ENCODE results near the gene PHF2.

Gene PHF2

GRCh38 chr9:93616044-93616443, 39.7 kb downstream of the PHF2 start (continued):
- TF ChIP-seq ZNF704 (tag by site-specific recombination; IDR thresholded peaks at IDR 0.05) (no peak), ZNF394 (tag by site-specific recombination; IDR thresholded peaks at IDR 0.05; ENCODE audit: borderline replicate concordance) (no peak)

- Histone ChIP-seq H3K9me3 (ENCODE audit: control insufficient read depth, insufficient read depth, low read depth, low read length) (no peaks in the 10 kb centered on the region), H3K36me3 (ENCODE audit: control insufficient read depth in 2 of 2, insufficient read depth in 1 of 2, low read length in 2 of 2) (peaks cover 0 to 3% of the 10 kb centered on the region in 2 experiments; a peak in 1 of 3 replicates)
- CTCF ChIA-PET: interaction anchor here (0.6 kb wide), 1 partner anchor 342 kb away, joined by 3 read pairs; no protein-coding TSS in a partner anchor
Measured at GRCh38 chr9:93617273-93617672, 40.9 kb downstream of the PHF2 start.

GRCh38 chr9:93619272-93619775, 42.9 kb downstream of the PHF2 start:
- H3K27ac ChIP-seq (ENCODE audit: extremely low read depth, low read depth, low read length): no peak overlapping the region
- no peaks in the 10 kb centered on the region for H3K4me1 ChIP-seq (ENCODE audit: control insufficient read depth, insufficient read depth, low read length)
- TF ChIP-seq ZNF621 (tag by site-specific recombination; IDR thresholded peaks at IDR 0.05): no peak
- TF ChIP-seq ZNF18 (tag by site-specific recombination; IDR thresholded peaks at IDR 0.05): no peak
- no peak for TF ChIP-seq ZNF76 (tag by site-specific recombination; IDR thresholded peaks at IDR 0.05; ENCODE audit: borderline replicate concordance, low read depth)
- H3K4me3 ChIP-seq (ENCODE audit: low read depth, low read length): no peak overlapping the region
- ChIA-PET POLR2A (no interaction called here), CTCF (interaction anchor here (0.7 kb wide), 1 partner anchor 11 kb away, joined by 3 read pairs; no protein-coding TSS in a partner anchor)
- no peaks in the 10 kb centered on the region for H3K9me3 ChIP-seq (ENCODE audit: control insufficient read depth, insufficient read depth, low read depth, low read length)
- H3K36me3 ChIP-seq (ENCODE audit: control insufficient read depth in 2 of 2, insufficient read depth in 1 of 2, low read length in 2 of 2): peaks cover 0 to 3% of the 10 kb centered on the region in 2 experiments; a peak in 1 of 3 replicates

More at GRCh38 chr9:93617273-93617672, 40.9 kb downstream of the PHF2 start:
- no peak overlapping the region for H3K27ac ChIP-seq (ENCODE audit: extremely low read depth, low read depth, low read length)
- TF ChIP-seq ZNF214 (tag by site-specific recombination; IDR thresholded peaks at IDR 0.05; ENCODE audit: borderline replicate concordance): no peak
- TF ChIP-seq ZNF560 (tag by site-specific recombination; IDR thresholded peaks at IDR 0.05; ENCODE audit: borderline replicate concordance): no peak
- TF ChIP-seq ZNF394 (tag by site-specific recombination; IDR thresholded peaks at IDR 0.05; ENCODE audit: borderline replicate concordance): no peak
- no peak for TF ChIP-seq ZNF221 (tag by site-specific recombination; IDR thresholded peaks at IDR 0.05; ENCODE audit: borderline replicate concordance)
- TF ChIP-seq ZNF510 (tag by site-specific recombination; IDR thresholded peaks at IDR 0.05; ENCODE audit: insufficient replicate concordance): no peak
- TF ChIP-seq ZNF670 (tag by site-specific recombination; IDR thresholded peaks at IDR 0.05; ENCODE audit: low read depth): no peak
- no peak for TF ChIP-seq ZNF561 (tag by site-specific recombination; IDR thresholded peaks at IDR 0.05; ENCODE audit: borderline replicate concordance)
- TF ChIP-seq ZNF488 (tag by site-specific recombination; IDR thresholded peaks at IDR 0.05): no peak
- no peak for TF ChIP-seq ZNF133 (tag by site-specific recombination; IDR thresholded peaks at IDR 0.05)
- TF ChIP-seq SP3 (tag by site-specific recombination; IDR thresholded peaks at IDR 0.05): no peak
- TF ChIP-seq ZNF362 (tag by site-specific recombination; IDR thresholded peaks at IDR 0.05): no peak
- TF ChIP-seq ZBTB49 (tag by site-specific recombination; IDR thresholded peaks at IDR 0.05; ENCODE audit: low read depth): no peak
- TF ChIP-seq ZNF10 (tag by site-specific recombination; IDR thresholded peaks at IDR 0.05): no peak
- no peak for TF ChIP-seq YY2 (tag by site-specific recombination; IDR thresholded peaks at IDR 0.05)
- TF ChIP-seq ZNF600 (tag by site-specific recombination; IDR thresholded peaks at IDR 0.05): no peak
- no peak for TF ChIP-seq RBAK (tag by site-specific recombination; IDR thresholded peaks at IDR 0.05)
- H3K4me3 ChIP-seq (ENCODE audit: low read depth, low read length): no peak overlapping the region
- POLR2A ChIA-PET: no interaction called here
- H3K4me1 ChIP-seq (ENCODE audit: control insufficient read depth, insufficient read depth, low read length): no peaks in the 10 kb centered on the region

Data from HEK293 (cell line).